ENCODE measurements around the gene AGXT2.

AGXT2 gene

GRCh38 chr5:35009019-35009418 lies 38.7 kb downstream of the AGXT2 start:
- TF ChIP-seq NFIC (IDR thresholded peaks at IDR 0.05) (no peak), EGR1 (IDR thresholded peaks at IDR 0.05) (no peak), TCF12 (IDR thresholded peaks at IDR 0.05; ENCODE audit: low read depth) (no peak), TEAD4 (IDR thresholded peaks at IDR 0.05) (no peak), CREB1 (IDR thresholded peaks at IDR 0.05; ENCODE audit: low read depth) (no peak), CEBPB (IDR thresholded peaks at IDR 0.05) (no peak), YY1 (IDR thresholded peaks at IDR 0.05; ENCODE audit: low read depth) (no peak), FOXM1 (IDR thresholded peaks at IDR 0.05; ENCODE audit: borderline replicate concordance, low read depth) (no peak), EP300 (IDR thresholded peaks at IDR 0.05; ENCODE audit: borderline replicate concordance) (no peak), TAF1 (IDR thresholded peaks at IDR 0.05; ENCODE audit: low read depth) (no peak), ZBTB7A (IDR thresholded peaks at IDR 0.05; ENCODE audit: low read depth) (no peak), RAD21 (IDR thresholded peaks at IDR 0.05; ENCODE audit: low read depth) (no peak)
- TF ChIP-seq, protein P1, sequence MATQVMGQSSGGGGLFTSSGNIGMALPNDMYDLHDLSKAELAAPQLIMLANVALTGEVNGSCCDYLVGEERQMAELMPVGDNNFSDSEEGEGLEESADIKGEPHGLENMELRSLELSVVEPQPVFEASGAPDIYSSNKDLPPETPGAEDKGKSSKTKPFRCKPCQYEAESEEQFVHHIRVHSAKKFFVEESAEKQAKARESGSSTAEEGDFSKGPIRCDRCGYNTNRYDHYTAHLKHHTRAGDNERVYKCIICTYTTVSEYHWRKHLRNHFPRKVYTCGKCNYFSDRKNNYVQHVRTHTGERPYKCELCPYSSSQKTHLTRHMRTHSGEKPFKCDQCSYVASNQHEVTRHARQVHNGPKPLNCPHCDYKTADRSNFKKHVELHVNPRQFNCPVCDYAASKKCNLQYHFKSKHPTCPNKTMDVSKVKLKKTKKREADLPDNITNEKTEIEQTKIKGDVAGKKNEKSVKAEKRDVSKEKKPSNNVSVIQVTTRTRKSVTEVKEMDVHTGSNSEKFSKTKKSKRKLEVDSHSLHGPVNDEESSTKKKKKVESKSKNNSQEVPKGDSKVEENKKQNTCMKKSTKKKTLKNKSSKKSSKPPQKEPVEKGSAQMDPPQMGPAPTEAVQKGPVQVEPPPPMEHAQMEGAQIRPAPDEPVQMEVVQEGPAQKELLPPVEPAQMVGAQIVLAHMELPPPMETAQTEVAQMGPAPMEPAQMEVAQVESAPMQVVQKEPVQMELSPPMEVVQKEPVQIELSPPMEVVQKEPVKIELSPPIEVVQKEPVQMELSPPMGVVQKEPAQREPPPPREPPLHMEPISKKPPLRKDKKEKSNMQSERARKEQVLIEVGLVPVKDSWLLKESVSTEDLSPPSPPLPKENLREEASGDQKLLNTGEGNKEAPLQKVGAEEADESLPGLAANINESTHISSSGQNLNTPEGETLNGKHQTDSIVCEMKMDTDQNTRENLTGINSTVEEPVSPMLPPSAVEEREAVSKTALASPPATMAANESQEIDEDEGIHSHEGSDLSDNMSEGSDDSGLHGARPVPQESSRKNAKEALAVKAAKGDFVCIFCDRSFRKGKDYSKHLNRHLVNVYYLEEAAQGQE (IDR thresholded peaks at IDR 0.05; ENCODE audit: low read depth) = no peak
- TF ChIP-seq, protein P2, sequence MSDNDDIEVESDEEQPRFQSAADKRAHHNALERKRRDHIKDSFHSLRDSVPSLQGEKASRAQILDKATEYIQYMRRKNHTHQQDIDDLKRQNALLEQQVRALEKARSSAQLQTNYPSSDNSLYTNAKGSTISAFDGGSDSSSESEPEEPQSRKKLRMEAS (IDR thresholded peaks at IDR 0.05) = no peak
- TF ChIP-seq, protein P3, sequence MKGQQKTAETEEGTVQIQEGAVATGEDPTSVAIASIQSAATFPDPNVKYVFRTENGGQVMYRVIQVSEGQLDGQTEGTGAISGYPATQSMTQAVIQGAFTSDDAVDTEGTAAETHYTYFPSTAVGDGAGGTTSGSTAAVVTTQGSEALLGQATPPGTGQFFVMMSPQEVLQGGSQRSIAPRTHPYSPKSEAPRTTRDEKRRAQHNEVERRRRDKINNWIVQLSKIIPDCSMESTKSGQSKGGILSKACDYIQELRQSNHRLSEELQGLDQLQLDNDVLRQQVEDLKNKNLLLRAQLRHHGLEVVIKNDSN (IDR thresholded peaks at IDR 0.05) = no peak

DNA sequence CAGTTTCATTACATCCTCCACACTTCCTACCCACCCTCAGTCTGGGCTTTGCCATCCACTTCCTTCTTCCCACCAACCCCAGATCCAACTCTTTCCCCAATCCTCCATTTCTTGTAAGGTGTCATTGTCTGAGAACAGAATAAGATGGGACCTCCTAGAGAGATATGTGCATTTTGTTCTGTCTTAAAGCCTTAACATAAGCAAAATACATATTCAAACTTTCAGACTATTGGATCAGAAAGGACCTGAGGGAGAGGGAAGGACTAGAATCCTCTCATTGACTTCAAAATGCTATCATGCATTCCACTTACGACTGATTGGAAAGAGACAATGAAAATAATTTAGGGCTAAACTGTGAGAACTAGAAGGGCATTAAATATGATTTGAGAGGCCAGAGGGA lies 43.0 kb downstream of the AGXT2 start:
- no peak for TF ChIP-seq RAD21 (IDR thresholded peaks at IDR 0.05; ENCODE audit: low read depth)
- TF ChIP-seq, protein P2 (IDR thresholded peaks at IDR 0.05) = no peak
- TF ChIP-seq TAF1 (IDR thresholded peaks at IDR 0.05; ENCODE audit: low read depth) = no peak
- no peak for TF ChIP-seq CREB1 (IDR thresholded peaks at IDR 0.05; ENCODE audit: low read depth)

GRCh38 chr5:35004200-35004599 lies 43.5 kb downstream of the AGXT2 start:
- no peak for TF ChIP-seq TAF1 (IDR thresholded peaks at IDR 0.05; ENCODE audit: low read depth)
- TF ChIP-seq EP300 (IDR thresholded peaks at IDR 0.05; ENCODE audit: borderline replicate concordance) = no peak
- TF ChIP-seq NFIC (IDR thresholded peaks at IDR 0.05) = no peak
- no peak for TF ChIP-seq RAD21 (IDR thresholded peaks at IDR 0.05; ENCODE audit: low read depth)
- TF ChIP-seq TCF12 (IDR thresholded peaks at IDR 0.05; ENCODE audit: low read depth) = no peak
- TF ChIP-seq, protein P1 (IDR thresholded peaks at IDR 0.05; ENCODE audit: low read depth) = no peak
- TF ChIP-seq, protein P2 (IDR thresholded peaks at IDR 0.05) = no peak
- no peak for TF ChIP-seq ZBTB7A (IDR thresholded peaks at IDR 0.05; ENCODE audit: low read depth)
- no peak for TF ChIP-seq FOXM1 (IDR thresholded peaks at IDR 0.05; ENCODE audit: borderline replicate concordance, low read depth)
- no peak for TF ChIP-seq CEBPB (IDR thresholded peaks at IDR 0.05)
- TF ChIP-seq, protein P3 (IDR thresholded peaks at IDR 0.05) = no peak
- no peak for TF ChIP-seq TEAD4 (IDR thresholded peaks at IDR 0.05)
- TF ChIP-seq CREB1 (IDR thresholded peaks at IDR 0.05; ENCODE audit: low read depth) = no peak
- no peak for TF ChIP-seq EGR1 (IDR thresholded peaks at IDR 0.05)
- no peak for TF ChIP-seq YY1 (IDR thresholded peaks at IDR 0.05; ENCODE audit: low read depth)

DNA sequence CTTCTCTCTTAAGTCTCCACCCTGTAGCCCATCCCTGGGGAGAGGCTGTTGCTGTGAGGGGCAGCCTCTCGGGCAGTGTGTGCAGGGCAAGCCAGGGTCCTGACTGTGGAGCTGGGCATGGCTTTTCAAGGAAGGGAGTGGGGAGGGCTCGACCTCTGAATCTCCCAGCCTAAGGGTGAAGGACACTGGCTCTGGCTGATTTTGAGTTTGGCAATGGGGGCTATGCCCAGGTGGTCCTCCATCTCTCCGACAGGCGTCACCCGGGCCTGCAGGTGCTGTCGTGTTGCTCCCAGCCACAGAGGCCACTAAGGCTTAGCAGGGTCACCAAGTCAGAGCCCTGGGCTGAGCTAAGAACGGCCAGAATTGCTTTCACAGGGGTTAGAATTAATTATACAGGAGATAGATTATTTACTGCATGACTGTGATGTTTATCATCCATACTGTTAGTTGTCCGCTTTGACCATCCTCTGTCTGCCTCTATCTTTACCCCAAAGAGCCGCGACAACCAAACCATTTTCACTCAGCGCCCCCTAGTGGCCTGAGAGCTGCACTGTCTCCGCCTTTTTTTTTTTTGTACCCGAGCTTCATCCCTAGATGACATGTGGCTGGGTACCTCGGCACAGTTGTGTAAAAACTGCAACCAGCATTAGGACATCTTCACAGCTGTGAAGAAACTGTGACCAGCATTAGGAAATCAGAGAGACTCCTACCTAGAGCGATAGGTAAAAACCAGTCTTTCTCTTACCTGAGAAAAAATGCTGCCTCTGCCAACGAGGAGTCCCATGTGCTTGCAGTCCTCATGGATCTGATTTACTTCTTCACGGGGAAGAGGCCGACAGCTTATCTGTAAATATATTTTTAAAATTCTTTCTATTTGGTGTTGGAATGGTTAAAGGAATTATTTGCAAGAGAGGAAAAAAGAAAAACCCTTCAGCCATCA lies 44.5 kb downstream of the AGXT2 start:
- TF ChIP-seq, protein P1 (IDR thresholded peaks at IDR 0.05; ENCODE audit: low read depth) = no peak
- TF ChIP-seq RAD21 (IDR thresholded peaks at IDR 0.05; ENCODE audit: low read depth) = peak; percentile 78

Measured in Ishikawa (cell line).